ENCODE data around the gene HKDC1. TPM values are rescaled to one million over a fixed set of nuclear protein-coding genes. Genes with fewer than 3 reads are reported as not detected.

HKDC1 gene
- total RNA-seq, 1 donor from 2014 or later = 117 TPM

DNA sequence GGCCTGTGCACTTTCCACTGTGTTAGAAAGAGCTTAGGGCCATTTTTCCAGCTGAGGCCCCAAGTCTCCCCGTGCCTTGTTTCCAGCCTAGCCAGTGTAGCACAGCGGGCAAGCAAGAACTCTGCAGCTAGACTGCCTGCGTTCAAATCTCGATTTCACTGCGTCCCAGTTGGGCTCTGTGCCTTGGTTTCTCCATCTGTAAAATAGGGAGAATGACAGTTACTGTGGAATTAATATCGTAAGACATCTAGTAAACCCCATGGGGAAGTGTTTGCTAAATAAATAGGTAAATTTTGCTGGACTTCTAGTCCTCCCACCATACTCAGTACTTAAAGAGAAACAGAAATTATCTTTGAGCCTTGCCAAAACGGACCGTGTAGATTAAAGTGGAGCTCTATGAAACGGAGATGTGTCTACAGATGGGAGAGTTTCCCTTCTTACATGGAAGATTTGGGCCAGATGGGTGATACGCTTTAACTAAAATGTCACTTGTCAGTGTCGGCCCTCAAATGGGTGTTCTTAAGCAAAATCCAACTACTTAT lies 3.5 kb upstream of the HKDC1 start:
- no peak for DNase-seq (ENCODE audit: low read depth)

DNA sequence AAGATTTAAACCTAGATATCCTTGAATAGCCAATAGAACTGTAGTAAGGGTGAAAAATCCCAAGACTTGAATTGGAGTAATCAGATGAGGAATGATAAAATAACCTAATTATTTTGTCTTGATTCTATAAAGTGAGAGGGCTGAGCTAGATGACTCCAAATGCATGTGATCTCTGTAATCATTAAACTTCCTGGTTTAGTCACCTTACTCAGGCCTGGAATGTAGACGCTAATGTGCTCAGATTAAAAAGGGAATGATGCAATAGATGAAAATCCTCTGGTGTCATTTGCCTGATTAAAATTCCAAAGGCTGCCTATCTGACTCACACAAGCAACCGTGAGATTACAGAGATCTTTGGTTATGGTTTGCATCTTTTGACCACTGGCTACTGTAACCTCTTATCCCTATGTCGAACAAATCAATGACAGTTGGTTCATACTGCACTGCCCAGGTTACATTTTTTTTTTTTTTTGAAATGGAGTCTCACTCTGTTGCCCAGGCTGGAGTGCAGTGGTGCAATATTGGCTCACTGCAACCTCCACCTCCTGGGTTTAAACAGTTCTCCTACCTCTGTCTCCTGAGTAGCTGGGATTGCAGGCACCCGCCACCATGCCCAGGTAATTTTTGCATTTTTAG lies 2.9 kb upstream of the HKDC1 start:
- DNase-seq (ENCODE audit: low read depth) = peak; percentile 99

DNA sequence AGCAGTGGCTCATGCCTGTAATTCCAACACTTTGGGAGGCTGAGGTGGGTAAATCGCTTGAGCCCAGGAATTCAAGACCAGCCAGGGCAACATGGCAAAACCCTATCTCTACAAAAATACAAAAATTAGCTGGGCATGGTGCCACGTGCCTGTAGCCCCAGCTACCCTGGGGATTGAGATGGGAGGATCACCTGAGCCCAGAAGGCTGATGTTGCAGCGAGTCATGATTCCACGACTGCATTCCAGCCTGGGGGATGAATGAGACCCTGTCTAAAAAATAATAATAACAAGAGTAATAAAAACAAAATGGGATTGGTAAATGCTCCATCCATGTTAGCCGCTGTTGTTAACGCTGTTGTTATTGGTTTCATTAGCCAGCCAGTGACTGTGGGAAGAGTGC lies 1.3 kb upstream of the HKDC1 start:
- DNase-seq (ENCODE audit: low read depth) = no peak

DNA sequence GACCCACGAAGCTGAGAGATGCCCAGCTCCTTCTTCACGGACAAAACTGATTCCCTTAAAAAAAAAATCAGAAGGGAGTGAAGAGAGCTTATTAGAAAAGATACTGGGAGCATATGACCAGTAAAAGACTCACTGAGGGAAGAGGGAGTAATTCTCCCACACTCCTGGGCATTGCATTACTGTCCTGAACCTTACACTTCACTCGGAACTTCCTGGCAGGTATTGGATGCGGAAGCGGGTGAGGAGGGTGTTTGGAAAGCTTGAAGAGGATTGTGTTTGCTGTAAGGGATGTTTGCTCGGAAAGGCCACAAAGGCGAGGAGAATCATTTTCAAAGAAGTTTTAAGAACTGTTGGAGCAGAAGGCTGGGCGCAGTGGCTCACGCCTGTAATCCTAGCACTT lies 375 bp downstream of the HKDC1 start:
- no peak for DNase-seq (ENCODE audit: low read depth)

DNA sequence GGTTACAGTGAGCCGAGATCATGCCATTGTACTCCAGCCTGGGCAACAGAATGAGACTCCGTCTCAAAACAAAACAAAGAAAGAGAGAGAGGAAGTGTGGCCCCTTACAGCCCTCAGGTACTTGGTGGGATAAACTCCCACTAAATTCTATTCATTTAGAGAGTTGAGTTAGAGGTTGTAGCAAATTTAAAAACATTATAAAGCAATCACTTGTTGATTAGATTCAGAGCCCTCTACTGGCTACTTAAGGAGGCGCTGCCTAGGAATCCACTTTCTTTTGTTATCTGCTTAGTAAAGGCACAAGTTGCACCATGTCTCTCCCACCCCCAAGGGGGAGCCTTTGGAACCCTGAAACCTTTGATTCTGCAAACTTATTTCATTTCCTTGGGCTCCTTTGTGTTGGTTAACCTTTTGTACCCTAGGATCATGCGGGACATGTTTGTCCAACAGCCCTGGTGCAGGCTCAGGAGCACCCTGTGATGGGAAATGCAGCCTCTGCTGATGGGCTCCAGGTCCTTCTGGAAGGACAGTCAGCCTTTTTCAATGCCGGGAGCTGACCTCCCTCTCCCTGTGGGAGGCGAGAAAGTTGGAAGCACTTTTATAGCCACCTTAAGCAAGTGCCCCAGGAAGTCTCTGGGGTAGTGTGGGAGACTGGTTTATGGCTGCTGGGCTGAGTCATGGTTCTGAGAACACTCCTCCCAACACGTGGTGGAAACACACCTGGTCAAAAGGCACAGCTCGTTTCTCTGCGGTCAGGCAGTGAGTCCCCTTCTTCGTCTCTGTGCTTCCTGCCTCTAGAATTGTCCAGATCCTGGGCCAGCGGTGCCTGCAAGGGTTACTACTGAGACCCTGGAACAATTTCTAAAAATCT lies 2.3 kb downstream of the HKDC1 start:
- peak; percentile 96 for DNase-seq (ENCODE audit: low read depth)

DNA sequence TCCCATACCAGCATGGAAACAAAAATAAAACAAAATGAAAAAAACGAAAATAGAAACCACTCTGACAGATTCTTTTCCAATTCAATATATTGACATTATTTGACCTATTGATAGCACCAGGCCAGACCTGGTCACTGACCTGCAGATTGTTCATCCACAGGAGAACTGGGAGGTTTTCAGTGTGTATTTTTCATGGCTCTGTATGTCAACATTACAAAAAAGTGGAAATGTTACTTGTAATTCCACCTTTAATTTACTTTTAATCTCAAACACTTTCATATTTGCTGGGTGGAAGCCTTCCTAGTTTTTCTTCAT lies 2.9 kb downstream of the HKDC1 start:
- no peak for DNase-seq (ENCODE audit: low read depth)

DNA sequence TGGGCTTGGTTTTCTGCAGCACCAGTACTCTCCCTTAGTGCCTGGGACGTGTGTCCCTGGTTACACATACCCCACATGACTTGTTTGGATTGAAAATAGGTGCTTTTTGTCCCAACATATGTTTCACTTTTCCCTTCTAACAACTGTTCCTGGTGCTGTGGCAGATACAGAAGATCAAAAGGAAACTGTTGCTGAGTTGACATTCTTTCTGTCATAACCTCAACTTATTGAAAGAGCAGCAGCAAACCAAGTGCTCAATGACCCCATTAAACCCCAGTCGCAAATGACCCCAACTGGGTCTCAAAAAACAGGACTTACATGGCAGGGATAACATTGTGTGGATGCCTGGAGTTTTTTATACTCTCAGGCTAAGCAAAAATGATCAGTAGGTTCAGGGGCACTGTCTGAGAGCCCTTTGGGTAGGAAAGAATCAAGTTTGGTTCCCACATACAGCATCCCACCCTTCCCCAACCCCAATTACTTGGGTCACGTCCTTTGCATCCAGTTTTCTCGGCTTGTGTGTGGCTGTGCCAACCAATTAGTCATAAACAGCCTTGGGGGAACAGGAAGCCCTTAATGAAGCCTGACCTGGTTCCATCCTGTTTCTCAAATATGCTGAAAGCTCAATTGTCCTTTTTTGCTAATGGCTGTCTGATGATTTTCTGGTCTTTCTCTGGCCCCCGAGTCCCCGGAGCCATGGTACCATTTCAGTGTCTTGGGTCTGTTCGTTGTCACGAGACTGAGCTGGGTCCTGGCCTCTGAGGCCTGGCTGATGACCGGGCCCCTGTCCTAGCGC lies 4.9 kb downstream of the HKDC1 start:
- peak; percentile 81 for DNase-seq (ENCODE audit: low read depth)

DNA sequence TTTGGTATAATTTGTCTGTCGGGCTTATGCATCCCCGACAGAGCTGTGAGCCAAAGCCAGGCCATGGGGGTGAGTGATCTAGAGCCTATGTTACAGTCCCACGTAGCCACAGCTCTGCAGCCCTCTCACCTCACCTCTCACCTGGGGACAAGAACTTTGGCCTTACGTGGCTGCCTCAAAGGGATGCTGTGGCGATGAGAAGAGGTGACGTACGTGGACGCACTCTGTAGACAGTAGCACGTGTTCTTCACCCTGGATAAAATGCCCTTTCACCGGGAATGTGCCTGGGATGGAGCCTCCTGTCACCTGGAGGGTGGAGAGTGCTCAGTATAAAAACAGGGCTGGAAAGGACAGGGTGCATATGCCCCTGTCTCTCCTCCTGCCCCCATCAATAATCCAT lies 5.5 kb downstream of the HKDC1 start:
- no peak for DNase-seq (ENCODE audit: low read depth)

DNA sequence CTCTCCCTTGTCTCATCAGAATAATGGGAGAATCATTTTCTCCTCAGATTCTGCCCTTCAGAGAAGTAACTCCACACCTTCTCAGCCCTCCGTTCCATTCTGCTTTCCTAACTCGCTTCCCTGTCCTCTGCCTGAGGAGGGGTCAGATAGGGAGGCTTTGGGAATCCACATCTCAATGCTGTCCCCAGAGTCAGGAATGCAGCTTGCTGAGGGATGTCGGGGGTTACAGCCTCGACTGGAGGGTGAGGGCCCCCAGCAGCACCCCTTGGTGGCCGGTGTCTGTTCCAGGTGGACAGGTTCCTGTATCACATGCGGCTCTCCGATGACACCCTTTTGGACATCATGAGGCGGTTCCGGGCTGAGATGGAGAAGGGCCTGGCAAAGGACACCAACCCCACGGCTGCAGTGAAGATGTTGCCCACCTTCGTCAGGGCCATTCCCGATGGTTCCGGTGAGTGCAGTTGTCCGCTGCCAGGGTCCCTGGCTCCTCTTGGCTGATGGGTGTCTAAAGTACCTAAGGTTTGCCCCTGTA lies 6.9 kb downstream of the HKDC1 start:
- DNase-seq (ENCODE audit: low read depth) = no peak

DNA sequence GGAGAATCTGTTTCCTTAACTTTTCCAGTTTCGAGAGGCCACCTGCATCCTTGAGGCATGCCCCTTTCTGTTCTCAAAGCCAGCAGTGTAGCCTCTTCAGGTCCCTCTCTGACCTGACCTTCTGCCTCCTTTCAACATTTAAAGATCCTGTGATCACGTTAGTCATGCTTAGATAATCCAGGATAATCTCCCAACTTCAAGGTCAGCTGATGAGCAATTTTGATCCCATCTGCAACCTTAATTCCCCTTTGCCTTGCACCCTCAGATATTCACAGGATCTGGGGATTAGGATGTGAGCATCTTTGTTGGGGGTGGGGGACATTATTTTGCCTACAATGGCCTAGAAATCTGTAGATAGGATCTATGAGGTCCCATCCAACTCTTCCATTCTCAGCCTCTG lies 8.0 kb downstream of the HKDC1 start:
- DNase-seq (ENCODE audit: low read depth) = no peak

DNA sequence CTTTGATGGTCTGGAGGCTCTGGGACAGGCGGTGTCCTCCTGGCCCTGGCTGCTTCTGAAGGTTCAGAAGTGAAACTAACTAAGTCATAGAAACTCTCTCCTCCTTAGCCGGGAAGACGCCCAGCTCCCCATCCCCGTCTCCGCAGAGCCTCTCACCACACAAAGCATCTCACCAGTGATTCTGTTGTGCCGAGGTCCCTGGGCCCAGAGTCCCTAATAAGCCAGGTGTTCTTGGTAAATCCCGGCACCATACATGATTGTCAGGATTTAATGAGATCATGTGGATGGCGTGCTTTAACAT lies 9.4 kb downstream of the HKDC1 start:
- DNase-seq (ENCODE audit: low read depth) = no peak

DNA sequence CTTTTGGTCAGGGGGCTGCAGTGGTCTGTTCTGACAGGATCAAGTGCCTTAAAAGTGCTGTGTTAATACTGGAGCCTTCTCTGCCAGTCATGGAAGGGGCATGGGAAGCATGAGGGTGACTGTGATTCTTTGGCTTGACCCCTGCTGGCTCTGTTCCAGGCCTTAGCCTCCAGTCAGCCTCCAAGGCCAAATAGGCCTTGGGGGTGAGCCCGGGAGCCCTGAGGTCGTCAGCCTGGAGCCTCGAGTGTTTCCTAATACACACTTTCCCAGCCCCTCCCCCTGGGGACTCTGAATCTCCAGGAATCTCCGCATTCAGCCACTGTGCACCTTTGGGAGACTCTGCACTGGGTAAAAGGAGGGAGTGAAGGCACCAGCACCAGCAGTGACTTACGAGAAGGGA lies 10.0 kb downstream of the HKDC1 start:
- no peak for DNase-seq (ENCODE audit: low read depth)

DNA sequence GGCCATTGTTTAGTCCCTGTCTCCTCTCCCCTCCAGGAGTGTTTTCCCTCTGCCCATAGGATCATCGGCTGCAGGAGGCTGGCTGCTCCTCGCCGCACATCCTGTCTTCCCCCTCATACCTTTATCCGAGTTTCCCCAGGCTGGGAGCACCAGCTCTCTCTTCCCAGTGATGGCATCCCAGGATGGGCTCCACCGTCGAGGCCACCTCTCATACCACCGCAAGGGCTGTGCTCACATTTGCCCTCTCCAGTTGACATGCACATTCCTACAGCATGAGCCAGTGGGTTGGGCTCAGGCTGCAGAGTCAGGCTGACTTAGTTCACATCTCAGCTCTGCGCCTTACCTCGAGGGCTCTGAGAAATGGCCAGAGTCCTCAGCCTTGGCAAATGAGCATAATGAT lies 12.1 kb downstream of the HKDC1 start:
- peak; percentile 59 for DNase-seq (ENCODE audit: low read depth)

DNA sequence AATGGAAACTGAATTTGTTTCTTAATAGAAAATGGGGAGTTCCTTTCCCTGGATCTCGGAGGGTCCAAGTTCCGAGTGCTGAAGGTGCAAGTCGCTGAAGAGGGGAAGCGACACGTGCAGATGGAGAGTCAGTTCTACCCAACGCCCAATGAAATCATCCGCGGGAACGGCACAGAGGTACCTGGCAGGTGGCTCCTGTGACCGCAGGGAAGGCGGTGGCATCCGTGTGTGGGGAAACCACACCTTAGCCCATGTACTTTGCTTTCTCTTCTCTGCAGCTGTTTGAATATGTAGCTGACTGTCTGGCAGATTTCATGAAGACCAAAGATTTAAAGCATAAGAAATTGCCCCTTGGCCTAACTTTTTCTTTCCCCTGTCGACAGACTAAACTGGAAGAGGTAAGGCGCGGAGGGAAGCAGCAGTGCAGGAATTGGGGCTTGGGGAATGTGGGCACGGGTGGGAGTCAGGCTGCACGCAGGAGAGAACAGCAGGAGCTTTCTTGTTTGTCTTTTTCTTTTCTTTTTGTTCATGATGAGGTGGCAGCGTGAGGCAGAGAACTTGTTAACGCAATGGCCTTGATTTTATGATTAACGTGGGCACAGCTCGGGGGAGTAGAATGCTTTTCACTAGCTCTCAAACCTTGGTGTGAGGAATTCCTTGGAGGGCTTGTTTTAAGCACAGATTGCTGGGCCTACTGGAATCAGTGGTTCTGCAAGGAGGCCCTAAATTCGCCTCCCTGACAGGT lies 12.8 kb downstream of the HKDC1 start:
- DNase-seq (ENCODE audit: low read depth) = no peak

DNA sequence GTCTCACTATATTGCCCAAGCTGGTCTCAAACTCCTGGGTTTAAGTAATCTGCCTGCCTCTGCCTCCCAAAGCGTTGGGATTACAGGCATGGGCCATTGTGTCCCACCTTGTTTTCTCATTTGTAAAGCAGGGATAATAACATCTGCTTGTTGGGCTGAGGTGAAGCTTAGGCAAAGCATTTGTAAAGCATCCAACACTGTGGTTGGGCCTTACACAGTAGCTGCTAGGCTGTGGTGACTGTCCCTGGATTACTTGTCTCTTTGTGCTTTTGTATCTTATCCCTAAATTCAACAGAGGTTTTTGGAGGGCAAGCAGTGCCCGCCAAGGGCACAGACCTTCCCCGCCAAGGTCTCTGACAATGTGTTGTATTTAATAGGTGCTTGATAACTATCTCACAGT lies 14.3 kb downstream of the HKDC1 start:
- no peak for DNase-seq (ENCODE audit: low read depth)

DNA sequence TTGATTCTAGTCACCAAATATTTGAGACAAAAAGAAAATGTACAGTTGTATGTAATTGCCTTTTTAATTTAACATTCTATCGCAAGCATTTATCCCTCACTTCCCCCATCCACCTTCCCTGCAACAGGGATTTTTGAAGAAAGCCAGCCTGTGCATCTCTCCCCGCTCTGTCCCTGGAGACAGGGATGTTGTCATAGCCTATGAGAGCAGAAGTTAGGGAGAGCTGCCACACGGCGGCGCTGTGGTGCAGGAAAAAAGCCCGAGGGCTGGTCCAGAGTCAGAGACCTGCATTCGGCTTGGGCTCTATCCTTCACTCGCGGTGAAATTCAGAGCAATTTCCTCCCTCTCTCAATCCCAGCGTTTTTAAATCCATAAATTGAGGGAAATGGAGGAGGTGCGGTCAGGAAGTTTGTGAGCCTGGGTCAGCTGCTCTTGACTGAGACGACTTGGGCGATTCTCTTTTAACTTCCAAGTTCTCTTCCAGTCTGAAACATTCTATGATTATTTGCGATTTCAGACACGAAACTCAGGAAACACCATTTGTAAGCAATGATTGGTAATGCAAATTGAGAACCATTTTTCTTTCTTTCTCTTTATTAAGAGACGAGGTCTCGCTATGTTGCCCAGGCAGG lies 17.5 kb downstream of the HKDC1 start:
- DNase-seq (ENCODE audit: low read depth) = peak; percentile 39

DNA sequence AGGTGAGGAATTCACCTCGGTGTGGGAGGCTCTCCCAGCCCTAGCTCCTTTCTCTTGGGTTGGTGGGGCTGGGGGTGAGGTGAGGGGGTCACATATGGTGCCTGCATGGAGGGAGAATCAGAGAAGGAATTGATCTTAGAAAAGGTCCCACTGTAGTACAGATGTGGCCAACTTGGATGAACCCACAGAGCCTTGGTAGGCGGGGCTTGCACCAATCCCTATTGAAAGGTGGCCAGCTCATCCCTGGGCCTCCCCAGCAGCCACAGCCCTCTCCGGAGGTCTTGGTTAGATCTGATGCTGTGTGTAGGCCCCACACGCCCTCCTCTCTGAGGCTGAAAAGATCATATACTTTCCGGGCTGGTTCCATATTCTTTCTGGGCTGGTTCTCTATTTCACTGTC lies 19.0 kb downstream of the HKDC1 start:
- no peak for DNase-seq (ENCODE audit: low read depth)

DNA sequence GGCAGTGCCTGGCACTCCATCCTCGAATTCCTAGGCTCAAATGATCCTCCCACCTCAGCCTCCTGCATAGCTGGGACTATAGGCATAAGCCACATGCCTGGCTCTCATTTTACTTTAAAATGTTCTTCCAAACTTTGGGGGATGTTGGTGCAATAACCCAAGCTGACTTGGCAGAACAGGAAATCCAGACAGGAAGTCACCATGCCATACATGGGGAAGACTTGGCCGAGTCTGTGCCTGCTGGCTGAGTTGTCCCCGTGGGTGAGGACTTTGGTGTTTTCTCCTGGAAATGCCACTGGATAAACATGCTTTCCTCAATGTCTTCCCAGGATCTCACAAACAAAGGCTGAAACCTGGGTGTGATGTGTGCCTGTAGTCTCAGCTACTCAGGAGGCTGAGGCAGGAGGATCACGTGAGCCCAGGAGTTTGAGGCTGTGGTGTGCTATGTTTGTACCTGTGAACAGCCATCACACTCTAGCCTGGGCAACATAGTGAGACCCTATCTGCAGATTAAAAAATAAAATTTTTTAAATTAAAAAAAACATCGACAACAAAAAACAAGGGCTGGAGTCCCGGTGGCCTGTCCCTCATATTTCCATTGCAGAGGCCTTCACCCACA lies 19.8 kb downstream of the HKDC1 start:
- DNase-seq (ENCODE audit: low read depth) = no peak

DNA sequence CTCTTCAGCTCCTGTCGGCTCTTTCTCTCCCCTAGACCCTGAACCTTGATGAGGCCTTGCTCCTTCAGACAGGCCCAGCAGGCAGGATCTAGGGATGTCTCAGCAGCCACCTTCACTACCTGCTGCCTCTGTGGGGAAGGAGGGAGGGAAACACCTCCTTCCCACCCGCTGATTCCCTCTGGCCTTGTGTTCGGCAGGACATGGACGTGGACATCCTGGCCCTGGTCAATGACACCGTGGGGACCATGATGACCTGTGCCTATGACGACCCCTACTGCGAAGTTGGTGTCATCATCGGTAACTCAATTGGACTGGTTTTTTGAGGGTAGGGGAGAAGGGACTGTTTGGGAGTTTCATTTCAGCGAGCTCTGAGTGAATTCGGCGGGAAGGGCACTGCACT lies 20.3 kb downstream of the HKDC1 start:
- no peak for DNase-seq (ENCODE audit: low read depth)

DNA sequence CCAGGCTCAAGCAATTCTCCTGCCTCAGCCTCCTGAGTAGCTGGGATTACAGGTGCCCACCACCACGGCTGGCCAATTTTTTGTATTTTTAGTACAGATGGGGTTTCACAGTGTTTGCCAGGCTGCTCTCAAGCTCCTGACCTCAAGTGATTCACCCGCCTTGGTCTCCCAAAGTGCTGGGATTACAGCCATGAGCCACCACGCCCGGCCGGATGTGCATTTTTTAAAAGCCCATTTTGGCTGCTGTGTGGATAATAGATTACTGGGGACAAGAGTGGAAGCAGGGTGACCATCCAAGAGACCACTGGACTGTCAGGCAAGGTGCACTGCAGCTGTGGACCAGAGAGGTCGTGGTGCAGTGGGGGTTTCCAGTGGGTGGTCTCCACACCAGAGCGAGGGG lies 21.4 kb downstream of the HKDC1 start:
- DNase-seq (ENCODE audit: low read depth) = no peak

Measured in renal cortical epithelial cell (primary cell).